Measurements from ENCODE around the gene ADORA3. TPM values are rescaled to one million over a fixed set of nuclear protein-coding genes. Genes with fewer than 3 reads are reported as not detected.

Gene ADORA3
- total and polyA plus RNA-seq, 7 donors: 0.45 to 2.1 (median 1.2) TPM

- peaks cover 27% of the 10 kb centered on the region for H3K4me1 ChIP-seq
- WGBS, 3 donors: 87 to 88% (median 87%) methylated on average over 3 of the region's 3 CpGs
- no peaks in the 10 kb centered on the region for H3K9me3 ChIP-seq
- ATAC-seq (no peak), DNase-seq (no peak)
- no peak overlapping the region for H3K27ac ChIP-seq
- H3K36me3 ChIP-seq (ENCODE audit: insufficient read depth in 1 of 2, low read depth in 1 of 2): no peaks in the 10 kb centered on the region
- H3K4me3 ChIP-seq: no peak overlapping the region
- intact Hi-C loops (cut with DNase I): no loop called here
- H3K27me3 ChIP-seq (ENCODE audit: insufficient read depth in 3 of 3, low read length in 2 of 3): peaks cover 0 to under 1% (median 0%) of the 10 kb centered on the region in 3 donors
- TF ChIP-seq CTCF (IDR thresholded peaks at IDR 0.05): no peak
Observed at GRCh38 chr1:111511370-111511769, 7.9 kb upstream of the ADORA3 start.

DNA sequence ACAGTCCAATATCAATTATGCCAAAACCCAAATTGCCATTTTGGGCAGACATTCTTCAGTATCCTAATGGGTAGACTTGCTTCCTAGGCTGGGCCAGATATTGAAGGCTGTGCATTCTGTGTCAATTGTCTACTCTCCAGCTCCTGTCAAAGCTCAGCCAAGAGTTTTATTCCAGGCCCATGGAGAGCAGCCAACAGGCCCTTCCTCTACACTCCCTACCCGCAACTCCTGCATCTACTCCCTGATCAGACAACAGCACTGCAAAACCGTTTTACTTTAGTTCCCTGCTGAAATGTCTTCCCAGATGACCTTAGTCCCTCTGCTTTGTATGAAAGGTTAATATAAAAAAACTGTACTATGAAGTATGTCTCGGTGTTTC is 6.6 kb upstream of the ADORA3 start:
- TF ChIP-seq CTCF (IDR thresholded peaks at IDR 0.05): no peak
- Histone ChIP-seq H3K4me1 (peaks cover 27% of the 10 kb centered on the region), H3K36me3 (ENCODE audit: insufficient read depth in 1 of 2, low read depth in 1 of 2) (no peaks in the 10 kb centered on the region), H3K9me3 (no peaks in the 10 kb centered on the region), H3K4me3 (no peak overlapping the region), H3K27ac (peak overlapping the region; percentile 12), H3K27me3 (ENCODE audit: insufficient read depth in 3 of 3, low read length in 2 of 3) (no peaks in the 10 kb centered on the region)
- WGBS, 3 donors: 34 to 37% (median 36%) methylated on average over 3 of the region's 3 CpGs
- no peak for DNase-seq
- intact Hi-C loops (cut with DNase I): loop anchor here (2.0 to 5.0 kb wide), 2 partner anchors 147 to 257 kb away; no protein-coding TSS in a partner anchor
- no peak for ATAC-seq

GRCh38 chr1:111507411-111508201 is 4.2 kb upstream of the ADORA3 start:
- H3K36me3 ChIP-seq (ENCODE audit: insufficient read depth in 1 of 2, low read depth in 1 of 2): no peaks in the 10 kb centered on the region
- DNase-seq: peak; percentile 80 to 86

DNA sequence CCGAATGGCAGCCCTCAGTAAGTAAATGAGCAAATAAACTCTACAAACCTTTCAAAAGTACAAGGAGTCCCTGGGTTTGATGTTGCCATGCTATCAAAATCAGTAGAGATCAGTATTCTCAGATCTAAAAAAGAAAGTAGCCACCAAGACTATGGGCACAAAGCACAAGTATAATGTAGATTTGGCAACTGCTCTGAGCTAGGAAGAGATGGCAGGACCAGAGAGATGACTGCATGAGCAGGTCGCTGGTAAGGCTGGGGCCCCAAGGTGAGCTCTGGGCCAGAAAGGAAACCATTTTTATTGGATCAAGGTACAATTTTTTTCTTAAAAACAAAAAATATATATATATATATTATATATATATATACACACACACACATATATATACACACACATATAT is 3.1 kb upstream of the ADORA3 start:
- Histone ChIP-seq H3K9me3 (no peaks in the 10 kb centered on the region), H3K36me3 (ENCODE audit: insufficient read depth in 1 of 2, low read depth in 1 of 2) (no peaks in the 10 kb centered on the region), H3K27ac (no peak overlapping the region), H3K4me1 (peaks cover 27% of the 10 kb centered on the region), H3K27me3 (ENCODE audit: insufficient read depth in 3 of 3, low read length in 2 of 3) (no peaks in the 10 kb centered on the region), H3K4me3 (no peak overlapping the region)
- intact Hi-C loops (cut with DNase I): loop anchor here in 1 of 2 donors (5.0 kb wide), 1 partner anchor 261 kb away; no protein-coding TSS in a partner anchor
- 45 to 76% (median 50%) methylated on average over 2 of the region's 2 CpGs for WGBS, 3 donors
- no peak for TF ChIP-seq CTCF (IDR thresholded peaks at IDR 0.05)
- no peak for DNase-seq
- ATAC-seq: no peak

More at GRCh38 chr1:111507411-111508201, 4.2 kb upstream of the ADORA3 start:
- TF ChIP-seq CTCF (IDR thresholded peaks at IDR 0.05): no peak
- Histone ChIP-seq H3K4me3 (peak overlapping the region; percentile 40), H3K9me3 (no peaks in the 10 kb centered on the region), H3K4me1 (peaks cover 27% of the 10 kb centered on the region), H3K27ac (peak overlapping the region; percentile 89), H3K27me3 (ENCODE audit: insufficient read depth in 3 of 3, low read length in 2 of 3) (no peaks in the 10 kb centered on the region)
- WGBS, 3 donors: 13 to 20% (median 16%) methylated on average over 15 of the region's 15 CpGs
- ATAC-seq: peak; percentile 74 to 83 (median 75)
- intact Hi-C loops (cut with DNase I): loop anchor here (2.0 to 5.0 kb wide), 2 partner anchors 149 to 260 kb away; no protein-coding TSS in a partner anchor
